ENCODE results near the gene CKS1B.
A peak's percentile ranks its signal among the peaks of the same experiment; 100 is the strongest.
"Not testable (repeated sequence)": the region's sequence is repeated elsewhere in the genome, so short reads cannot be mapped to it uniquely, and the experiment has no call there.

The CKS1B gene

GRCh38 chr1:154966111-154966510 is 8.4 kb upstream of the CKS1B start:
- DNase-seq = no peak

DNA sequence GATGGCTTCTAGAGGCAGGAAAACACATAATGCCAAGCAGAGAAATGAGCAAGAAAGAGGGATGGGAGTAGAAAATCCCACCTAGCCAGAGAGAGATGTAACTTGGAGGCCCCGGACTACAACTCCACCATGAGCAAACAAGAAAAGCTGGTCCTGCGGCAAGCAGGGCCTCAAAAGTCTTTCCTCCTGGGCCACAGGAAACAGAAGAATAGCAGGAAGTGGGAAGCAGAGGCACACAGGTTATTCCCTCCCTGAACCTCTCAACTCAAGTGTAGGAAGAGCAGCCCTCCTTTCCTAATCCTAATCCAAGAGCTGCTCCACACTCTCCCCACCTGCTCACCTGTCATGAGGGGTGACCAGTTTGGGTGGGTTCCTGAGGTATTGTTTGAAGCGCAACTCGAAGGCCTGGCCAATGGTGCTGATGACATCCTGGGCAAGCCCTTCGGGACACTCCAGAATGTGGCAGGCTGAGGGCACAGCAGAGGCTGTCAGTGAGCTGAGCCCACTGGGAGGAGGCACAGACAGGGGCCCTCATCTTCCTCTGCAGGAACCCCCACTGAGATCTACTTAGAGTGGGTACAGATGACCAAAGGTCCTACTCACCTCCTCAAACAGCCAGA is 7.0 kb upstream of the CKS1B start:
- DNase-seq = no peak

DNA sequence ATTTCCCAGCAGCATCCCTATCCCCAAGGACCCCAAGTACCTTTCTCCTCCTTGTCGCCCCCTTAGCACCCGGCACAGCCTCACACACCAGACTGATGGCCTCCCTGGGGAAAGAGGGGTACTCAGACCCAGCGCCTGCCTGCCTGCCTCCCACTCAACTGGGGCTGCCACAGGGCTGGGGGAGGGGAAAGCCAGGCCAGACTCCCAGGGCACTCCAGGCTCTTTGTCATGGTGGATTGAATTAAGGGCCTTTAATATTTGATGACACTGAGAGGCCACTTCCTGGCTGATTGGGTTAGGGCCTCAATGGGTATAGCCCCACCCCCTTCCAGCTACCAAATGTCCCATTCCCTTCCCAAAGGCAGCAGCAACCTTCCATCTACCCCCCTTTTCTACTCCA is 5.8 kb upstream of the CKS1B start:
- no peak for DNase-seq

- DNase-seq = no peak
These were observed 5.2 kb upstream of the CKS1B start for GRCh38 chr1:154969246-154969645.

- no peak for DNase-seq
These were observed 4.5 kb upstream of the CKS1B start for GRCh38 chr1:154969860-154970452.

- peak; percentile 97 for DNase-seq
These were observed 3.7 kb upstream of the CKS1B start, which contains the start of gene SHC1 for GRCh38 chr1:154970631-154971340. Gene SHC1 (minus strand): TSS chr1:154970747. CDS start chr1:154970526, 221 bp downstream.

DNA sequence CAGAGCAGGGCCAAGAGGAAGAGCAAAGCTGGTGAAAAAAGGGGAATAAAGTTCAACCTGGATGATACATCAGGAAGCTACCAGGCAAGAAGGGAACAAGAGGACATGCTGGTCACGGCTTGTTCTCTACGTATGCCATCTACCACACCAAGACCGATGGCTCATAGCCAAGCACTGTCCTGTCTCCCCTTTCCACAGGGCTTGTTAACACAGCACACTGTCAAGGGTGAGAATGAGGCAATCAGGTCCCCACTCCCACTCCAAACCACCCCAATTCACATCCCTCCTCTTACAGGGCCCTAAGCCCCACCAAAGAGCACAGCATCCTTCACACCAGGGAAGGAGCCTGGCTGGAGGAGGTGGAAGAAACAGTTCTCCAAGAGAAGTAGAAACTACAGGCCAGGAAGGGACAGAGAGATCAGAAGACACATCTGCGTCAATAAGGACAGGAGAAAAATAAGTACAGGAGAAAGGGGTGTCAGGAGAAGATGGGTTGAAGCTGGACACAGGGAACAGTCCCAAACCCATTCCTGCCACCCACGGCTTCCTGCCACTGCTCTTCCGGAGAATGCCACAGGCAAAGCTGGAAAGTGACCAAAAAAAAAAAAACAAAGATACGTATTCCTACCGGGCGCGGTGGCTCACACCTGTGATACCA is 3.0 kb upstream of the CKS1B start:
- DNase-seq = peak; percentile 38

GRCh38 chr1:154972213-154972516 is 2.3 kb upstream of the CKS1B start:
- DNase-seq = no peak

- peak; percentile 98 for DNase-seq
These were observed 1.8 kb upstream of the CKS1B start for GRCh38 chr1:154972517-154973343.

- DNase-seq = peak; percentile 99
These were observed 958 bp upstream of the CKS1B start for GRCh38 chr1:154973344-154974101.

- peak; percentile 97 for DNase-seq
These were observed 427 bp downstream of the CKS1B start for GRCh38 chr1:154974808-154975408.

- DNase-seq = peak; percentile 65
These were observed 1.1 kb downstream of the CKS1B start for GRCh38 chr1:154975409-154976059.

DNA sequence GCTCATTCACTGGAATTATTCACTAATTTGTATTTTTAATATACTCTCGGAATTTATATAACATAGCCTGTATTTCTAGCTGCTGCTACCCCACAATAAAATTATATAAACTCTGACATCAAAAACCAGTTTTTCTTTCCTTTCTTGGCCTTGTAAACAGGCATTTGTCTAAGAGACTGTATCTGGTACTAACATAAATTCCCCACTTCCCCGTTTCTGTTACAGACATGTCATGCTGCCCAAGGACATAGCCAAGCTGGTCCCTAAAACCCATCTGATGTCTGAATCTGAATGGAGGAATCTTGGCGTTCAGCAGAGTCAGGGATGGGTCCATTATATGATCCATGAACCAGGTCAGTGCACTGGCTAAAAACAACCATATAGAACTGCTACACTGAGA is 3.3 kb downstream of the CKS1B start:
- not testable (repeated sequence) for DNase-seq

DNA sequence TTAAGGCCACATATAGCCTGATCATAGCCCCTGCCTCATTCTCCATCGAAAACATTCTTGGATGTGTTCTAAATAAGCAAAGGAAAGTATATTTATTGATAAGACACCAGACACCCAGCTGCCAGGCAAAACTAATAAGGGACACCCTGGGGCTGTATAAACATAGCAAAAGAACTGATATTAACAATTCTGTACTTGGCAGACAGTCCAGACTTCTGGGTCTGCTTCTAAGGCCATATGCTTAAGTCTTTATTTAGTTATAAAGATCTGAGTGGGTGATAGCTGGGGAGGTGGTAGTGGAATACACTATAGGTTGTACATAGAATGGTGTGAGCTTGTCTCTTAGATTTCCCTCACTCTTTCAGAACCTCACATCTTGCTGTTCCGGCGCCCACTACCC is 3.9 kb downstream of the CKS1B start:
- no peak for DNase-seq

DNA sequence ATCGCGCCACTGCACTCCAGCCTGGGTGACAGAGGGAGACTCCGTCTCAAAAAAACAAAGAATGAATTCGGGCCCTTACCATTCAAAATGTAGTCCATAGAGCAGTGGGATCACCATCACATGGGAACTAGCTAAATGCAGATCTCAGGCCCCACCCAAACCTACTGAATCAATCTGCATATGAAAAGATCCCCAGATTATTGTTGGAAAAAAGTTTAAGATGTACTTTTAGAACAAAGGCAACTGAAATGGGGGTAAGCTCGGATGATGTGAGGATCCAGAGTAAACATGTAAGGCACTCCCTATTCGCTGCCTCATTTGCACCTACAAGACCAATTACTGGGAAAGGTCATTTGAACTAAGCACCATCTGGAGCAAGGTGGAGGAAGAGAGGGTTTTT is 7.9 kb downstream of the CKS1B start:
- DNase-seq = no peak

DNA sequence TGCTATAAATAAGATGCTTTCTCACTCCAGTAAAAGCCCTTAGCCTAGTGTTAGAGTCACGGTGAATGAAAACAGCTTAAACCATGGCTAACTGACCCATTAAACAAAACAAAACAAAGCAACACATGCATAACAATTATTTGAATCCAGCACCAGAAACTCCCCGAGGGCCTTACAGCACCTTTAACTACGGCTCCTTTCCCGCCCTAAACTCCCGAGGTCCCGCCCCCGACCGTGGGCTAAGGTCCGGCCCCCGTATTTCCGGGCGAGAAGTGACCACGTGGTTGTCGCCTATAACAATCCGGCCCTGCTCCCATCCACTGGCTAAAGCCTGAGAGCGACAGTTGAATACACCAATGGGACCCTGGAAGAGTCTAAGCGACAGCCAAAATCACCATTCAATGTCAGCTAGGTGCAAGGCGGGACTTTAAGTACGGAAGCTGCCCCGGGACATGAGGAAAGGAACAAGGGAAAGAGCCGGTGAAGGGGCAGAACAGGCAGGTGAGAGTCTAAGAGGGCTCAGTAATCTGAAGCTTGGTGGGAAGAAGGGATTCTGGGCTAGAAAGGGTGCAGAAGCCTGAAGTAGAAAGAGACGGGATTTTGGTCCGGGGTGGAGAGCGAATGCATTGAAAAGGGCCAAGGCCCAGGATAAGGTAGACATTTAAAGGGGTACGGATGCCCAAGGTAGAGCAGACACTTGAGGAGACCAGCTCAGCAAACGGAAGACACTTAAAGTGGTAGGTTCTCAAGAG is 8.6 kb downstream of the CKS1B start, which contains the start of gene FLAD1:
FLAD1 (plus strand) TSS at position 448 of the 752 bp plus-strand sequence. CDS start 351 bp downstream, outside the sequence.
- peak; percentile 100 for DNase-seq

DNA sequence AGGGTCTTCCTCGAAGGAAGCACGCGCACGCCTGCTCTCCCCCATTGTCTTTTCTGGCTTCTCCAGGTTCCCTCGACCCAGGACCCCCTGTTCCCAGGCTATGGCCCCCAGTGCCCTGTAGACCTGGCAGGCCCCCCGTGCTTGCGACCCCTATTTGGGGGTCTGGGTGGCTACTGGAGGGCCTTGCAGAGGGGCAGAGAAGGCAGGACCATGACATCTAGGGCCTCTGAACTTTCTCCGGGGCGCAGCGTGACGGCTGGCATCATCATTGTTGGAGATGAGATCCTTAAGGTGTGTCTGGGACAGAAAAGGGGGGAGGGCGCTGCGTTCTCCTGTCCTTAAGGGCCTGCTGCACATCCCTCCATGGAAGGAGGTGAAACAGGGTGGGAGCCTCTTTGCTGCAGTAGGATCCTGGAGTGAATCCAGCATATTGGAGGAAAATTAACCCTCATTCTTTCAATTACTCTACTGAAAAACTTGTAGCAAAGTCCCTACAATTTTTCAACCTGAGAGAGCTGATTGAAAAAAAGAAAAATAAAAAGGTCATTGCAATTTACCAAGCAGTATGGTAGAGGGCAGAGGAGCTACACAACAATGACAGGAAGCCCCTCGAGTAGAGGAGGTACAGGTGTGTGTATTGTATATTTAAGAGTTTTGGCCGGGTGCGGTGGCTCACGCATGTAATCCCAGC is 9.4 kb downstream of the CKS1B start:
- no peak for DNase-seq

- DNase-seq = not testable (repeated sequence)
These were observed 12.3 kb downstream of the CKS1B start for GRCh38 chr1:154986736-154987135.

DNA sequence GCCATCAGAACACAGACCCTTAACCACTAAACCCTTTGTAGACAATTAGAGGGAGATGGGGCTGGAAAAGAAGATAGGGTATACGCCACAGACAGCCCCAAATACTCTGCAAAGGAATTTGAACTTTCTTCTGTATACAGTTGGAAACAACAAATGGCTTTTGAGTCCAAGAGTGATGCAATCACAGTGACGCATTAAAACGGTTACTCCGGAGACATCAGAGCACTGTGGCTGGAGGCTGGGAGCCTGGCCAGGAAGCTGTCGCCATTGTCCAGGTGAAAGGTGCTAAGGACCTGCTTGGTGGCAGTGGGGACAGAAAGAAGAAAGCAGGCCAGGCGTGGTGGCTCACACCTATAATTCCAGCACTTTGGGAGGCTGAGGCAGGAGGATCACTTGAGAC is 12.8 kb downstream of the CKS1B start:
- no peak for DNase-seq

Data from EL (cell line).